HepG2 (cell line): ENCODE data around the gene GUCY2C.

Source experiments
- CEBPB ChIP-seq: IDR thresholded peaks from 2 replicates; pipeline ENCODE4 v1.6.1; 2011; ENCODE audit warnings: low read depth, low read length, improper control_type of control experiment, borderline replicate concordance
- CTCF ChIP-seq: sonication (generic); formaldehyde crosslinking; IDR thresholded peaks from 2 replicates; pipeline ENCODE4 v1.5.0; 2020; ENCODE audit warnings: mild to moderate bottlenecking, missing genetic modification reagents, moderate library complexity
- EP300 ChIP-seq, 3 experiments: sonication (generic) in 1 of 3; formaldehyde crosslinking in 1 of 3; IDR thresholded peaks; 2 replicates each; pipeline versions ENCODE4 v1.5.1 to v1.6.1; 2011 to 2020; ENCODE audit warnings: low read depth in 2 of 3, low read length in 2 of 3, borderline replicate concordance in 1 of 3, improper control_type of control experiment in 1 of 3, mild to moderate bottlenecking in 1 of 3, missing genetic modification reagents in 1 of 3, moderate library complexity in 1 of 3
- GABPB1 ChIP-seq: IDR thresholded peaks from 2 replicates; pipeline ENCODE4 v1.6.1; 2016; ENCODE audit warnings: mild to moderate bottlenecking, missing genetic modification reagents, moderate library complexity, missing compliant biosample characterization
- PCBP2 ChIP-seq: fragments of 200-400 bp; formaldehyde crosslinking; optimal IDR thresholded peaks from 2 replicates; pipeline ENCODE3; 2018; ENCODE audit warnings: low read length, low read depth; ENCODE audit not compliant: poor library complexity, severe bottlenecking
- PLSCR1 ChIP-seq: sonication (generic); formaldehyde crosslinking; IDR thresholded peaks from 2 replicates; pipeline ENCODE4 v1.5.0; 2020; ENCODE audit warnings: missing genetic modification reagents, mild to moderate bottlenecking, borderline replicate concordance
- SMAD9 ChIP-seq: sonication (generic); formaldehyde crosslinking; IDR thresholded peaks from 2 replicates; pipeline ENCODE4 v1.5.1; 2020; ENCODE audit warnings: mild to moderate bottlenecking, missing genetic modification reagents
- TBP ChIP-seq: sonication (generic); formaldehyde crosslinking; IDR thresholded peaks from 2 replicates; pipeline ENCODE4 v1.5.0; 2020; ENCODE audit warnings: missing genetic modification reagents
- TFAP4 ChIP-seq: sonication (generic); IDR thresholded peaks from 2 replicates; pipeline ENCODE4 v1.6.1; 2016; ENCODE audit warnings: low read depth, borderline replicate concordance
- THAP11 ChIP-seq: IDR thresholded peaks from 2 replicates; pipeline ENCODE4 v1.6.1; 2016; ENCODE audit warnings: missing biosample characterization, missing genetic modification reagents
- USF2 ChIP-seq, 2 experiments: sonication (generic) in 1 of 2; formaldehyde crosslinking in 1 of 2; IDR thresholded peaks; 2 replicates each; pipeline versions ENCODE4 v1.5.1 to v1.6.1; 2011 to 2020; ENCODE audit warnings: borderline replicate concordance in 1 of 2, low read depth in 1 of 2, low read length in 1 of 2, mild to moderate bottlenecking in 1 of 2, missing genetic modification reagents in 1 of 2, moderate library complexity in 1 of 2
- ZNF776 ChIP-seq: sonication (generic); formaldehyde crosslinking; IDR thresholded peaks from 2 replicates; pipeline ENCODE4 v1.4.0; 2020; ENCODE audit warnings: mild to moderate bottlenecking, missing genetic modification reagents

- TF ChIP-seq THAP11 (CRISPR knock-in tag) (no peak), GABPB1 (CRISPR knock-in tag) (no peak), PCBP2 (no peak), TBP (no peak), SMAD9 (CRISPR knock-in tag) (no peak), CTCF (CRISPR knock-in tag) (no peak), EP300 (IDR thresholded peaks at IDR 0.05; ENCODE audit: low read depth in 2 of 2, low read length in 2 of 2) (no peak), EP300 (CRISPR knock-in tag; IDR thresholded peaks at IDR 0.05; ENCODE audit: borderline replicate concordance) (no peak), PLSCR1 (CRISPR knock-in tag) (no peak), USF2 (IDR thresholded peaks at IDR 0.05; ENCODE audit: low read depth, low read length) (no peak), USF2 (CRISPR knock-in tag; IDR thresholded peaks at IDR 0.05; ENCODE audit: borderline replicate concordance) (no peak), TFAP4 (no peak), ZNF776 (CRISPR knock-in tag) (no peak), CEBPB (no peak)
Measured at GRCh38 chr12:14570231-14570630, 126.2 kb downstream of the GUCY2C start.
